B cell (primary cell): ENCODE data around the gene DUT. TPM values are rescaled to one million over a fixed set of nuclear protein-coding genes. Genes with fewer than 3 reads are reported as not detected.

ENCODE experiments used
- ATAC-seq: fragments of 200-7000 bp; cut with Tn5 transposase; one replicate; pipeline ENCODE4 v1.10.0; 2021; ENCODE audit warnings: low read depth, mild to moderate bottlenecking, moderate number of reproducible peaks, moderate library complexity
- CTCF ChIA-PET: fragments of 350-600 bp; sonication (Branson Sonifier 250); formaldehyde crosslinking; loops from one replicate; lab custom pipeline; 2021; ENCODE audit warnings: antibody characterized with exemption, inconsistent platforms; lab: Charles Lee
- POLR2A ChIA-PET: fragments of 350-600 bp; sonication (Branson Sonifier 250); formaldehyde crosslinking; loops from one replicate; lab custom pipeline; 2021; ENCODE audit warnings: antibody characterized with exemption; lab: Charles Lee
- DNase-seq: peaks from one replicate; pipeline ENCODE4 v3.0.0; 2013
- H2AFZ ChIP-seq: 2 replicates; pipeline ENCODE4 v1.6.1; 2012; ENCODE audit warnings: mild to moderate bottlenecking, low read depth, low read length; ENCODE audit not compliant: insufficient read depth, poor library complexity, severe bottlenecking
- H3K27ac ChIP-seq, 2 donors: 1 replicate in 1 of 2; 2 replicates in 1 of 2; pipeline ENCODE4 v1.5.1; 2012 to 2013; ENCODE audit warnings: low read length in 2 of 2, mild to moderate bottlenecking in 2 of 2, moderate library complexity in 1 of 2
- H3K27me3 ChIP-seq, 4 experiments: fragments of 200-600 bp in 1 of 4; sonication (generic) in 1 of 4; replicated peaks in 1 of 4; 1 replicate in 2 of 4; 2 replicates in 2 of 4; pipeline versions ENCODE4 v1.6.1 to v1.7.0; 2013 to 2016; ENCODE audit warnings: low read length in 3 of 4, mild to moderate bottlenecking in 2 of 4, mixed read lengths in 1 of 4, moderate library complexity in 1 of 4; ENCODE audit not compliant: insufficient read depth in 4 of 4, control insufficient read depth in 3 of 4; ENCODE audit errors: control extremely low read depth in 1 of 4
- H3K36me3 ChIP-seq, 2 experiments: replicated peaks in 1 of 2; 1 replicate in 1 of 2; 2 replicates in 1 of 2; pipeline versions ENCODE4 v1.6.1 to v1.7.1; 2013; ENCODE audit warnings: low read length in 1 of 2; ENCODE audit not compliant: insufficient read depth in 2 of 2, control insufficient read depth in 1 of 2; ENCODE audit errors: control extremely low read depth in 1 of 2, extremely low read depth in 1 of 2
- H3K4me1 ChIP-seq, 2 donors: fragments of 200-600 bp in 1 of 2; sonication (generic) in 1 of 2; 1 replicate in 1 of 2; 2 replicates in 1 of 2; pipeline versions ENCODE4 v1.5.1 to v1.6.1; 2013 to 2017; ENCODE audit warnings: low read length in 2 of 2; ENCODE audit not compliant: control insufficient read depth in 2 of 2, insufficient read depth in 2 of 2
- H3K4me2 ChIP-seq: replicated peaks from 2 replicates; pipeline ENCODE3; 2012; ENCODE audit warnings: mild to moderate bottlenecking, low read depth, low read length; ENCODE audit not compliant: poor library complexity, severe bottlenecking
- H3K4me3 ChIP-seq, 5 experiments: fragments of 200-600 bp in 1 of 5; sonication (generic) in 1 of 5; 1 replicate in 3 of 5; 2 replicates in 2 of 5; pipeline versions ENCODE4 v1.5.1 to v1.7.0; 2011 to 2016; ENCODE audit warnings: low read length in 4 of 5, mild to moderate bottlenecking in 4 of 5, low read depth in 2 of 5, control low read depth in 1 of 5, moderate library complexity in 1 of 5; ENCODE audit not compliant: insufficient read depth in 1 of 5; ENCODE audit errors: control extremely low read depth in 1 of 5, extremely low read depth in 1 of 5
- H3K79me2 ChIP-seq: fragments of 200-600 bp; sonication (generic); one replicate; pipeline ENCODE4 v1.6.0; 2016; ENCODE audit warnings: low read length; ENCODE audit not compliant: control insufficient read depth, insufficient read depth
- H3K9ac ChIP-seq: fragments of 200-600 bp; sonication (generic); 2 replicates; pipeline ENCODE4 v1.6.1; 2017; ENCODE audit warnings: mild to moderate bottlenecking, low read length, moderate library complexity
- H3K9me3 ChIP-seq, 3 donors: one replicate each; pipeline versions ENCODE4 v1.6.1 to v1.7.1; 2013; ENCODE audit warnings: low read length in 2 of 3; ENCODE audit not compliant: control insufficient read depth in 2 of 3, insufficient read depth in 1 of 3; ENCODE audit errors: control extremely low read depth in 1 of 3
- H4K20me1 ChIP-seq: 2 replicates; pipeline ENCODE4 v1.6.0; 2012; ENCODE audit warnings: mild to moderate bottlenecking, low read length; ENCODE audit not compliant: insufficient read depth, control insufficient read depth, poor library complexity, severe bottlenecking
- H3K27ac Mint-ChIP-seq: one replicate; pipeline ENCODE4 v1.8.0; 2021; ENCODE audit warnings: mixed read lengths
- H3K27me3 Mint-ChIP-seq: one replicate; pipeline ENCODE4 v1.8.0; 2021; ENCODE audit warnings: mixed read lengths
- H3K4me1 Mint-ChIP-seq: one replicate; pipeline ENCODE4 v1.8.0; 2021; ENCODE audit warnings: mixed read lengths
- H3K4me3 Mint-ChIP-seq: one replicate; pipeline ENCODE4 v1.8.0; 2021; ENCODE audit warnings: mixed read lengths
- H3K9me3 Mint-ChIP-seq: one replicate; pipeline ENCODE4 v1.8.0; 2022; ENCODE audit warnings: mixed read lengths; ENCODE audit not compliant: insufficient read depth
- CTCF ChIP-seq: fragments of 200-600 bp; IDR thresholded peaks from one replicate; pipeline ENCODE4 v1.8.0; 2022; ENCODE audit warnings: antibody characterized with exemption, mild to moderate bottlenecking
- EZH2 ChIP-seq: IDR thresholded peaks from 2 replicates; pipeline ENCODE4 v1.6.1; 2012; ENCODE audit warnings: borderline replicate concordance, low read depth, mild to moderate bottlenecking, moderate library complexity, low read length; ENCODE audit not compliant: insufficient read depth, poor library complexity, severe bottlenecking
- WGBS: methylation state at CpG from one replicate; pipeline ENCODE4 v1.1.5; 2013; ENCODE audit warnings: missing lambda C conversion rate; ENCODE audit not compliant: insufficient coverage; 5-methylcytosine and 5-hydroxymethylcytosine counted together
- intact Hi-C: fragments of 100-400 bp; cut with micrococcal nuclease; formaldehyde crosslinking; loops from one replicate; pipeline ENCODE4 v1.10.0; 2022
- polyA plus RNA-seq: library from polyadenylated mRNA; depleted of rRNA; stranded (reverse); fragments of >200 nt; gene quantifications from 2 replicates; pipeline ENCODE4 v1.2.3, GENCODE V29; 2012
- total RNA-seq, 2 donors: library from RNA; stranded (reverse); fragments of 120-200 nt in 1 of 2; gene quantifications; 1 replicate in 1 of 2; 2 replicates in 1 of 2; pipeline versions ENCODE4 v1.2.3 to v1.2.4, GENCODE V29; 2013 to 2022

DUT gene
- total and polyA plus RNA-seq, 2 donors (not counting 1 experiment from before 2014, with no cell fraction given): 59.5 to 84.7 TPM

GRCh38 chr15:48371961-48372360 lies 40.7 kb downstream of the DUT start:
- peaks cover 33% of the 10 kb centered on the region for H3K27me3 Mint-ChIP-seq

More at GRCh38 chr15:48371961-48372360, 40.7 kb downstream of the DUT start:
- no peak for DNase-seq
- no peak for ATAC-seq
- Mint-ChIP-seq H3K4me1 (no peaks in the 10 kb centered on the region), H3K4me3 (no peak overlapping the region), H3K9me3 (no peaks in the 10 kb centered on the region), H3K27ac (no peak overlapping the region)
- no peaks in the 10 kb centered on the region for H3K36me3 ChIP-seq
- no peaks in the 10 kb centered on the region for H4K20me1 ChIP-seq
- TF ChIP-seq CTCF: no peak
- TF ChIP-seq EZH2: no peak
- CTCF ChIA-PET: no interaction called here
- H3K4me2 ChIP-seq: no peak overlapping the region
- peaks cover 0 to 15% (median 2%) of the 10 kb centered on the region in 4 experiments for H3K27me3 ChIP-seq
- no peak overlapping the region for H2AFZ ChIP-seq
- POLR2A ChIA-PET: no interaction called here
- intact Hi-C loops: no loop called here
- no peak overlapping the region for H3K9ac ChIP-seq
- H3K4me3 ChIP-seq: no peak overlapping the region
- H3K79me2 ChIP-seq: no peaks in the 10 kb centered on the region
- H3K4me1 ChIP-seq: no peaks in the 10 kb centered on the region
- WGBS: no CpG with 5 or more reads among the region's 2 CpGs
- no peaks in the 10 kb centered on the region for H3K9me3 ChIP-seq
- H3K27ac ChIP-seq: no peak overlapping the region
